GM23338 (cell line): Measurements from ENCODE around the gene NAALADL2.

ENCODE experiments used
- EZH2 ChIP-seq: fragments of 200-600 bp; sonication (generic); IDR thresholded peaks from one replicate; pipeline ENCODE4 v1.8.0; 2017; ENCODE audit warnings: antibody characterized with exemption, mild to moderate bottlenecking, low read depth; ENCODE audit not compliant: unreplicated experiment
- EZH2phosphoT487 ChIP-seq: fragments of 200-600 bp; sonication (generic); IDR thresholded peaks from one replicate; pipeline ENCODE4 v1.8.1; 2018; ENCODE audit warnings: antibody characterized with exemption; ENCODE audit not compliant: unreplicated experiment
- JUNB ChIP-seq: IDR thresholded peaks from one replicate; pipeline ENCODE4 v1.6.1; 2016; ENCODE audit warnings: antibody characterized with exemption; ENCODE audit not compliant: unreplicated experiment
- POLR2AphosphoS5 ChIP-seq: IDR thresholded peaks from 2 replicates; pipeline ENCODE4 v1.6.1; 2016; ENCODE audit warnings: antibody characterized with exemption, low read depth
- ZNF331 ChIP-seq: fragments of 250-450 bp; sonication (Bioruptor Pico); IDR thresholded peaks from 2 replicates; pipeline ENCODE4 v1.5.0; 2020; ENCODE audit warnings: low read depth, mild to moderate bottlenecking, moderate library complexity
- TF ChIP-seq, protein P1 (sequence below), 2 experiments: fragments of 200-600 bp in 1 of 2; sonication (generic) in 1 of 2; conservative IDR thresholded peaks; 2 replicates each; pipeline versions ENCODE4 v1.5.1 to v1.6.1; 2016 to 2017; ENCODE audit warnings: antibody characterized with exemption in 2 of 2, low read depth in 2 of 2, mild to moderate bottlenecking in 2 of 2, moderate library complexity in 1 of 2
- TF ChIP-seq, protein P2 (sequence below): IDR thresholded peaks from one replicate; pipeline ENCODE4 v1.6.1; 2018; ENCODE audit warnings: antibody characterized with exemption; ENCODE audit not compliant: unreplicated experiment
- TF ChIP-seq, protein P3 (sequence below): IDR thresholded peaks from 2 replicates; pipeline ENCODE4 v1.6.1; 2016; ENCODE audit warnings: antibody characterized with exemption

DNA sequence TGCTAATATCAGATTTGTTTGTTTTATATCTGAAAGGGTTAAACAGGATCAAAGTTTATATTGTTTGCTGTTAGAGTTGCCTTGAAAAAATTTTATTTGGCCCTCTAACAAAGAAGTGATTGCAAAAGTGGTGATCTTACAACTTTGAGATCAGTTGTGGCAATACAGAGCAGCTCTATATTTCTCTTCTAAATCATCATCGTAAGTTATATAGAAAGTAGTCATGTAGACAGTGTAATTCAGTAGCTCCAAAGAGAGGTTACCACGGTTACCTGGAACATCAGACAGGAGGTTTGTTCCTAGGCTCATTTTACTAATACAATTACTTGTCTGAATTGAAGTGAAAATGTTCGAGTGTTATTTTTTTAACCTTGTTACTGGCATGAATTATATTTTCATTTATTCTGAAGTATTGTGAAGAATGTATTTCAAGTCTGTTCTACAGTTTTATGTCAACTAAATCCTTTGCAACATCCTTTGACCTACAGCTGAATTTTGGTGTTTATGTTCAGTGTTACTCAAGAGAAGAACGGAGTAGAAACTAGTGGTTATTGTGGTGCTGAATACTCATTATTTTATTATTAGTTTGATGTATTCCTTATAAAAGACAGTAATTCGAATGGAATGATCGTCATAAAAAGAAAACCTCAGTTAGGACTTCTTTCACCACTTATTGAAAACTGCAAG lies 214.2 kb downstream of the NAALADL2 start:
- TF ChIP-seq, protein P1, sequence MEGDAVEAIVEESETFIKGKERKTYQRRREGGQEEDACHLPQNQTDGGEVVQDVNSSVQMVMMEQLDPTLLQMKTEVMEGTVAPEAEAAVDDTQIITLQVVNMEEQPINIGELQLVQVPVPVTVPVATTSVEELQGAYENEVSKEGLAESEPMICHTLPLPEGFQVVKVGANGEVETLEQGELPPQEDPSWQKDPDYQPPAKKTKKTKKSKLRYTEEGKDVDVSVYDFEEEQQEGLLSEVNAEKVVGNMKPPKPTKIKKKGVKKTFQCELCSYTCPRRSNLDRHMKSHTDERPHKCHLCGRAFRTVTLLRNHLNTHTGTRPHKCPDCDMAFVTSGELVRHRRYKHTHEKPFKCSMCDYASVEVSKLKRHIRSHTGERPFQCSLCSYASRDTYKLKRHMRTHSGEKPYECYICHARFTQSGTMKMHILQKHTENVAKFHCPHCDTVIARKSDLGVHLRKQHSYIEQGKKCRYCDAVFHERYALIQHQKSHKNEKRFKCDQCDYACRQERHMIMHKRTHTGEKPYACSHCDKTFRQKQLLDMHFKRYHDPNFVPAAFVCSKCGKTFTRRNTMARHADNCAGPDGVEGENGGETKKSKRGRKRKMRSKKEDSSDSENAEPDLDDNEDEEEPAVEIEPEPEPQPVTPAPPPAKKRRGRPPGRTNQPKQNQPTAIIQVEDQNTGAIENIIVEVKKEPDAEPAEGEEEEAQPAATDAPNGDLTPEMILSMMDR (conservative IDR thresholded peaks at IDR 0.05; ENCODE audit: low read depth in 2 of 2): no peak
- TF ChIP-seq EZH2 (no peak), POLR2AphosphoS5 (no peak), EZH2phosphoT487 (no peak), JUNB (no peak), ZNF331 (CRISPR knock-in tag) (no peak)
- TF ChIP-seq, protein P2, sequence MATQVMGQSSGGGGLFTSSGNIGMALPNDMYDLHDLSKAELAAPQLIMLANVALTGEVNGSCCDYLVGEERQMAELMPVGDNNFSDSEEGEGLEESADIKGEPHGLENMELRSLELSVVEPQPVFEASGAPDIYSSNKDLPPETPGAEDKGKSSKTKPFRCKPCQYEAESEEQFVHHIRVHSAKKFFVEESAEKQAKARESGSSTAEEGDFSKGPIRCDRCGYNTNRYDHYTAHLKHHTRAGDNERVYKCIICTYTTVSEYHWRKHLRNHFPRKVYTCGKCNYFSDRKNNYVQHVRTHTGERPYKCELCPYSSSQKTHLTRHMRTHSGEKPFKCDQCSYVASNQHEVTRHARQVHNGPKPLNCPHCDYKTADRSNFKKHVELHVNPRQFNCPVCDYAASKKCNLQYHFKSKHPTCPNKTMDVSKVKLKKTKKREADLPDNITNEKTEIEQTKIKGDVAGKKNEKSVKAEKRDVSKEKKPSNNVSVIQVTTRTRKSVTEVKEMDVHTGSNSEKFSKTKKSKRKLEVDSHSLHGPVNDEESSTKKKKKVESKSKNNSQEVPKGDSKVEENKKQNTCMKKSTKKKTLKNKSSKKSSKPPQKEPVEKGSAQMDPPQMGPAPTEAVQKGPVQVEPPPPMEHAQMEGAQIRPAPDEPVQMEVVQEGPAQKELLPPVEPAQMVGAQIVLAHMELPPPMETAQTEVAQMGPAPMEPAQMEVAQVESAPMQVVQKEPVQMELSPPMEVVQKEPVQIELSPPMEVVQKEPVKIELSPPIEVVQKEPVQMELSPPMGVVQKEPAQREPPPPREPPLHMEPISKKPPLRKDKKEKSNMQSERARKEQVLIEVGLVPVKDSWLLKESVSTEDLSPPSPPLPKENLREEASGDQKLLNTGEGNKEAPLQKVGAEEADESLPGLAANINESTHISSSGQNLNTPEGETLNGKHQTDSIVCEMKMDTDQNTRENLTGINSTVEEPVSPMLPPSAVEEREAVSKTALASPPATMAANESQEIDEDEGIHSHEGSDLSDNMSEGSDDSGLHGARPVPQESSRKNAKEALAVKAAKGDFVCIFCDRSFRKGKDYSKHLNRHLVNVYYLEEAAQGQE: no peak
- TF ChIP-seq, protein P3, sequence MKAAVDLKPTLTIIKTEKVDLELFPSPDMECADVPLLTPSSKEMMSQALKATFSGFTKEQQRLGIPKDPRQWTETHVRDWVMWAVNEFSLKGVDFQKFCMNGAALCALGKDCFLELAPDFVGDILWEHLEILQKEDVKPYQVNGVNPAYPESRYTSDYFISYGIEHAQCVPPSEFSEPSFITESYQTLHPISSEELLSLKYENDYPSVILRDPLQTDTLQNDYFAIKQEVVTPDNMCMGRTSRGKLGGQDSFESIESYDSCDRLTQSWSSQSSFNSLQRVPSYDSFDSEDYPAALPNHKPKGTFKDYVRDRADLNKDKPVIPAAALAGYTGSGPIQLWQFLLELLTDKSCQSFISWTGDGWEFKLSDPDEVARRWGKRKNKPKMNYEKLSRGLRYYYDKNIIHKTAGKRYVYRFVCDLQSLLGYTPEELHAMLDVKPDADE: no peak
